NCI-H82 treated with DMSO at 0.1 percent for 48 hours (cell line): Measurements from ENCODE around the gene KAT6B.
"Not testable (repeated sequence)": the region's sequence is repeated elsewhere in the genome, so short reads cannot be mapped to it uniquely, and the experiment has no call there.

ENCODE experiments used
- DNase-seq: peaks from one replicate; lab custom pipeline; 2025; ENCODE audit not compliant: unreplicated experiment; lab: John Stamatoyannopoulos, UW

Gene KAT6B

GRCh38 chr10:75032119-75032518 lies 205.7 kb downstream of the KAT6B start:
- no peak for DNase-seq

GRCh38 chr10:75032813-75033212 lies 206.4 kb downstream of the KAT6B start:
- no peak for DNase-seq

- no peak for DNase-seq
Observed at GRCh38 chr10:75033399-75034130, 207.2 kb downstream of the KAT6B start.

GRCh38 chr10:75034131-75034512 lies 207.7 kb downstream of the KAT6B start:
- DNase-seq = no peak

- no peak for DNase-seq
Observed at GRCh38 chr10:75034714-75035258, 208.4 kb downstream of the KAT6B start.

- DNase-seq = no peak
Observed at GRCh38 chr10:75035975-75036708, 209.7 kb downstream of the KAT6B start.

GRCh38 chr10:75037171-75038153 lies 211.1 kb downstream of the KAT6B start:
- DNase-seq = no peak

GRCh38 chr10:75038335-75038734 lies 211.9 kb downstream of the KAT6B start:
- no peak for DNase-seq

- no peak for DNase-seq
Observed at GRCh38 chr10:75040576-75040975, 214.2 kb downstream of the KAT6B start.

- DNase-seq = no peak
Observed at GRCh38 chr10:75042292-75042974, 216.0 kb downstream of the KAT6B start.

- DNase-seq = no peak
Observed at GRCh38 chr10:75043256-75044131, 217.1 kb downstream of the KAT6B start.

- no peak for DNase-seq
Observed at GRCh38 chr10:75048669-75049098, 222.3 kb downstream of the KAT6B start.

- DNase-seq = no peak
Observed at GRCh38 chr10:75049316-75050148, 223.1 kb downstream of the KAT6B start.

- DNase-seq = no peak
Observed at GRCh38 chr10:75050149-75050919, 223.9 kb downstream of the KAT6B start.

GRCh38 chr10:75051308-75051707 lies 224.9 kb downstream of the KAT6B start:
- no peak for DNase-seq

GRCh38 chr10:75055896-75056406 lies 229.6 kb downstream of the KAT6B start:
- not testable (repeated sequence) for DNase-seq

- DNase-seq = no peak
Observed at GRCh38 chr10:75057680-75058079, 231.3 kb downstream of the KAT6B start.

- no peak for DNase-seq
Observed at GRCh38 chr10:75058161-75058560, 231.8 kb downstream of the KAT6B start.
